SK-N-SH (cell line): ENCODE results near the gene MID2. TPM values are rescaled to one million over a fixed set of nuclear protein-coding genes. Genes with fewer than 3 reads are reported as not detected.
"Not testable (repeated sequence)": the region's sequence is repeated elsewhere in the genome, so short reads cannot be mapped to it uniquely, and the experiment has no call there.

Source experiments
- CTCF ChIA-PET: fragments of 300-600, 350-600 bp; formaldehyde crosslinking; extraction: SDS; loops from one replicate; lab custom pipeline; 2021; lab: Yijun Ruan, JAX
- POLR2A ChIA-PET: fragments of 350-600 bp; sonication (Branson Sonifier 250); formaldehyde crosslinking; extraction: SDS; loops from one replicate; lab custom pipeline; 2020; ENCODE audit warnings: antibody characterized with exemption, inconsistent platforms; lab: Yijun Ruan, JAX
- DNase-seq: peaks from one replicate; pipeline ENCODE4 v3.0.0; 2012
- H2AFZ ChIP-seq: fragments of 200-600 bp; sonication (generic); 2 replicates; pipeline ENCODE4 v1.8.1; 2016; ENCODE audit warnings: antibody characterized with exemption, mild to moderate bottlenecking, low read depth
- H3F3A ChIP-seq: fragments of 200-600 bp; sonication (generic); replicated peaks from 2 replicates; pipeline ENCODE3; 2016; ENCODE audit warnings: antibody characterized with exemption, mild to moderate bottlenecking; ENCODE audit not compliant: insufficient read depth
- H3K27ac ChIP-seq, 2 experiments: fragments of 200-500 bp in 1 of 2; fragments of 200-600 bp in 1 of 2; sonication (Bioruptor generic) in 1 of 2; sonication (generic), shearing (Covaris generic) in 1 of 2; 2 replicates each; pipeline versions ENCODE4 v1.5.1 to v1.6.1; 2014 to 2016; ENCODE audit warnings: low read depth in 2 of 2, inconsistent platforms in 1 of 2, low read length in 1 of 2, mild to moderate bottlenecking in 1 of 2, mixed read lengths in 1 of 2
- H3K27me3 ChIP-seq: fragments of 200-600 bp; sonication (generic), shearing (Covaris generic); 2 replicates; pipeline ENCODE4 v1.6.1; 2016; ENCODE audit warnings: mixed run types; ENCODE audit not compliant: insufficient read depth
- H3K36me3 ChIP-seq, 2 experiments: fragments of 200-500 bp in 1 of 2; fragments of 200-600 bp in 1 of 2; sonication (Bioruptor generic) in 1 of 2; sonication (generic) in 1 of 2; replicated peaks in 1 of 2; 2 replicates each; pipeline versions ENCODE3 to v1.5.1; 2014 to 2016; ENCODE audit warnings: low read length in 1 of 2, mild to moderate bottlenecking in 1 of 2; ENCODE audit not compliant: insufficient read depth in 2 of 2, control insufficient read depth in 1 of 2
- H3K4me1 ChIP-seq, 2 experiments: fragments of 200-500 bp in 1 of 2; fragments of 200-600 bp in 1 of 2; sonication (Bioruptor generic) in 1 of 2; sonication (generic), shearing (Covaris generic) in 1 of 2; 2 replicates each; pipeline versions ENCODE4 v1.5.1 to v1.6.1; 2014 to 2016; ENCODE audit warnings: low read depth in 1 of 2, low read length in 1 of 2, mixed run types in 1 of 2; ENCODE audit not compliant: insufficient read depth in 2 of 2, control insufficient read depth in 1 of 2
- H3K4me2 ChIP-seq: fragments of 200-600 bp; sonication (generic), shearing (Covaris generic); 2 replicates; pipeline ENCODE4 v1.6.1; 2017; ENCODE audit warnings: mixed run types
- H3K4me3 ChIP-seq, 2 experiments: fragments of 200-500 bp in 1 of 2; fragments of 200-600 bp in 1 of 2; sonication (Bioruptor generic) in 1 of 2; sonication (generic), shearing (Covaris generic) in 1 of 2; 2 replicates each; pipeline versions ENCODE4 v1.5.1 to v1.8.1; 2014 to 2016; ENCODE audit warnings: low read depth in 2 of 2, inconsistent platforms in 1 of 2, low read length in 1 of 2, mild to moderate bottlenecking in 1 of 2, mixed read lengths in 1 of 2, moderate library complexity in 1 of 2
- H3K79me2 ChIP-seq: fragments of 200-600 bp; sonication (generic); 2 replicates; pipeline ENCODE4 v1.8.1; 2017; ENCODE audit warnings: mild to moderate bottlenecking; ENCODE audit not compliant: insufficient read depth
- H3K9ac ChIP-seq: fragments of 200-600 bp; sonication (generic); 2 replicates; pipeline ENCODE4 v1.6.1; 2017; ENCODE audit warnings: mixed run types
- H3K9me2 ChIP-seq: fragments of 200-600 bp; sonication (generic); 2 replicates; pipeline ENCODE4 v1.6.1; 2017; ENCODE audit warnings: mixed run types
- H3K9me3 ChIP-seq: fragments of 200-600 bp; sonication (generic); 2 replicates; pipeline ENCODE4 v1.6.1; 2017; ENCODE audit warnings: mixed run types, mild to moderate bottlenecking, moderate library complexity
- H4K20me1 ChIP-seq: fragments of 200-600 bp; sonication (generic); 2 replicates; pipeline ENCODE4 v1.6.1; 2017; ENCODE audit warnings: mild to moderate bottlenecking, mixed run types; ENCODE audit not compliant: insufficient read depth
- CTCF ChIP-seq: fragments of 200-600 bp; sonication (generic); IDR thresholded peaks from 2 replicates; pipeline ENCODE4 v1.6.1; 2017; ENCODE audit warnings: antibody characterized with exemption, mild to moderate bottlenecking, moderate library complexity
- ELF1 ChIP-seq: IDR thresholded peaks from 2 replicates; pipeline ENCODE4 v1.4.0; 2012
- FOSL2 ChIP-seq: IDR thresholded peaks from 2 replicates; pipeline ENCODE4 v1.4.0; 2012; ENCODE audit warnings: low read depth, mild to moderate bottlenecking, moderate library complexity, borderline replicate concordance
- FOXJ3 ChIP-seq: sonication (generic); formaldehyde crosslinking; IDR thresholded peaks from 2 replicates; pipeline ENCODE4 v1.5.1; 2020; ENCODE audit warnings: mild to moderate bottlenecking, missing genetic modification reagents
- GABPA ChIP-seq: IDR thresholded peaks from 2 replicates; pipeline ENCODE4 v1.4.0; 2012; ENCODE audit warnings: low read depth, mild to moderate bottlenecking
- GATA2 ChIP-seq: sonication (generic); formaldehyde crosslinking; IDR thresholded peaks from 2 replicates; pipeline ENCODE4 v1.5.0; 2020; ENCODE audit warnings: mild to moderate bottlenecking, missing genetic modification reagents
- JUND ChIP-seq: IDR thresholded peaks from 2 replicates; pipeline ENCODE4 v1.4.0; 2012
- MEF2A ChIP-seq: IDR thresholded peaks from 2 replicates; pipeline ENCODE4 v1.4.0; 2012; ENCODE audit warnings: low read depth, borderline replicate concordance
- NFIC ChIP-seq: IDR thresholded peaks from 2 replicates; pipeline ENCODE4 v1.4.0; 2012; ENCODE audit warnings: borderline replicate concordance
- NRF1 ChIP-seq: IDR thresholded peaks from 2 replicates; pipeline ENCODE4 v1.6.1; 2012; ENCODE audit warnings: low read depth, mild to moderate bottlenecking, low read length
- PBX3 ChIP-seq: IDR thresholded peaks from 2 replicates; pipeline ENCODE4; 2012
- RXRA ChIP-seq: IDR thresholded peaks from 2 replicates; pipeline ENCODE4 v1.4.0; 2012; ENCODE audit warnings: low read depth, mild to moderate bottlenecking, borderline replicate concordance
- SMC3 ChIP-seq: IDR thresholded peaks from 2 replicates; pipeline ENCODE4 v1.6.1; 2012; ENCODE audit warnings: low read depth, low read length, improper control_type of control experiment
- TAF1 ChIP-seq: IDR thresholded peaks from 2 replicates; pipeline ENCODE4 v1.6.1; 2012; ENCODE audit warnings: low read depth, mild to moderate bottlenecking, low read length, moderate library complexity, borderline replicate concordance
- USF1 ChIP-seq: IDR thresholded peaks from 2 replicates; pipeline ENCODE4 v1.4.0; 2012; ENCODE audit warnings: low read depth, borderline replicate concordance
- YY1 ChIP-seq: IDR thresholded peaks from 2 replicates; pipeline ENCODE4 v1.4.0; 2012; ENCODE audit warnings: low read depth, mild to moderate bottlenecking
- WGBS: methylation state at CpG from one replicate; pipeline ENCODE4 v1.1.6; 2017; ENCODE audit warnings: low lambda C conversion rate; 5-methylcytosine and 5-hydroxymethylcytosine counted together
- polyA plus RNA-seq, 3 experiments: library from polyadenylated mRNA; depleted of rRNA; stranded (reverse); fragments of >200 nt; gene quantifications; 2 replicates each; pipeline ENCODE4 v1.2.3, GENCODE V29; 2012

MID2 gene
- polyA plus RNA-seq, 1 of the 3 experiments (the other 2 are of a cell fraction): 0.16 TPM

- no peak overlapping the region for H3K27ac ChIP-seq
- no peaks in the 10 kb centered on the region for H3K27me3 ChIP-seq
- ChIA-PET POLR2A (no interaction called here), CTCF (no interaction called here)
- no peak for TF ChIP-seq ELF1
- TF ChIP-seq PBX3: no peak
- TF ChIP-seq FOXJ3 (CRISPR knock-in tag): no peak
- no peak for TF ChIP-seq USF1
- no peak for TF ChIP-seq GABPA
- no peak for TF ChIP-seq MEF2A
- no peak for TF ChIP-seq FOSL2
- no peak for TF ChIP-seq NRF1
- TF ChIP-seq RXRA: no peak
- TF ChIP-seq JUND: no peak
- no peak for TF ChIP-seq CTCF
- no peak for TF ChIP-seq GATA2
- no peak for TF ChIP-seq NFIC
- no peak for TF ChIP-seq TAF1
- TF ChIP-seq SMC3: no peak
- no peak for TF ChIP-seq YY1
- no peaks in the 10 kb centered on the region for H3K79me2 ChIP-seq
- 37% methylated on average over 3 of the region's 3 CpGs for WGBS
- H4K20me1 ChIP-seq: no peaks in the 10 kb centered on the region
- H3K4me3 ChIP-seq: no peak overlapping the region
- no peaks in the 10 kb centered on the region for H3K36me3 ChIP-seq
- no peaks in the 10 kb centered on the region for H3K4me1 ChIP-seq
- DNase-seq: no peak
- H2AFZ ChIP-seq: no peak overlapping the region
- no peaks in the 10 kb centered on the region for H3K9me3 ChIP-seq
- H3K9ac ChIP-seq: no peak overlapping the region
- no peaks in the 10 kb centered on the region for H3F3A ChIP-seq
- H3K4me2 ChIP-seq: no peak overlapping the region
- no peaks in the 10 kb centered on the region for H3K9me2 ChIP-seq
Measured at GRCh38 chrX:107940095-107940494, 114.4 kb downstream of the MID2 start.

- H3K79me2 ChIP-seq, H3K27ac ChIP-seq, H3K4me2 ChIP-seq, H3K4me1 ChIP-seq, H3F3A ChIP-seq, POLR2A ChIA-PET, H3K9me3 ChIP-seq, H4K20me1 ChIP-seq, H3K9me2 ChIP-seq, H2AFZ ChIP-seq, H3K4me3 ChIP-seq, DNase-seq, CTCF ChIA-PET, H3K36me3 ChIP-seq, H3K9ac ChIP-seq: not testable (repeated sequence)
- peaks cover 16% of the 10 kb centered on the region; the same call in 1 of the 2 replicates for H3K27me3 ChIP-seq
Measured at GRCh38 chrX:107955337-107955736, 129.7 kb downstream of the MID2 start.
